ENCODE data around the gene ZNF579.
"Not testable (repeated sequence)": the region's sequence is repeated elsewhere in the genome, so short reads cannot be mapped to it uniquely, and the experiment has no call there.

The ZNF579 gene

DNA sequence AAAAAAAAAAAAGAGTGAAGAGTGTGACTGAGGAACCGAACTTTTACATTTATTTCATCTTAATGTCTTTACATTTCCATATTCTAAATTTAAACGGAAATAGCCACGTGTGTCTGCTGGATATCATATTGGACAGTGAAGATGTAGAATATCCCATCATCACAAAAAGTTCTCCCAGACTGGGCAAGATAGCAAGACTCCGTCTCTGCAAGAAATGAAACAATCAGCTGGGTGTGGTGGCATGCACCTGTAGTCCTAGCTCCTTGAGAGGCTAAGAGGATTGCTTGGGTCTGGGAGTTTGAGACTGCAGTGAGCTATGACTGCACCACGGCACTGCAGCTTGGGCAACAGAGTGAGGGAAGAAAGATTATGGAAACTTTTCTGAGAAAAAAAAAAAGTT is 3.9 kb downstream of the ZNF579 start:
- H3K27ac ChIP-seq, result peak overlapping the region; percentile 39
- no peak for TF ChIP-seq CTCF (conservative IDR thresholded peaks at IDR 0.05; ENCODE audit: low read depth)
- DNase-seq (ENCODE audit: low spot score), result no peak
- POLR2A ChIA-PET (ENCODE audit: low non-redundant PET), result no interaction called here
- CTCF ChIA-PET, result interaction anchor here (0.5 to 0.6 kb wide), 4 partner anchors 24 to 458 kb away, joined by 3 to 5 read pairs (median 3); no protein-coding TSS in a partner anchor

DNA sequence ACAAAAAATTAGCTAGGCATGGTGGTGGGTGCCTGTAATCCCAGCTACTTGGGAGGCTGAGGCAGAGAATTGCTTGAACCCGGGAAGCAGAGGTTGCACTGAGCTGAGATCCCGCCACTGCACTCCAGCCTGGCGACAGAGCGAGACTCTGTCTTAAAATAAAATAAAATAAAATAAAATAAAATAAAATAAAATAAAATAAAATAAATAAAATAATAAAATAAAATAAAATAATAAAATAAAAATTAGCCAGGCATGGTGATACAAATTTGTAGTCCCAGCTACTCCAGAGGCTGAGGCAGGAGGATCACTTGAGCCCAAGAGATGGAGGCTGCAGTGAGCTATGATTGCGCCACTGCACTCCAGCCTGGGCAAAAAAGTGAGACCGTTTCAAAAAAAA is 6.7 kb downstream of the ZNF579 start:
- H3K27ac ChIP-seq; POLR2A ChIA-PET (ENCODE audit: low non-redundant PET); DNase-seq (ENCODE audit: low spot score): not testable (repeated sequence)
- CTCF ChIA-PET, result interaction anchor here (0.7 to 1.1 kb wide), 2 partner anchors 14 to 59 kb away, joined by 3 to 4 read pairs; no protein-coding TSS in a partner anchor

DNA sequence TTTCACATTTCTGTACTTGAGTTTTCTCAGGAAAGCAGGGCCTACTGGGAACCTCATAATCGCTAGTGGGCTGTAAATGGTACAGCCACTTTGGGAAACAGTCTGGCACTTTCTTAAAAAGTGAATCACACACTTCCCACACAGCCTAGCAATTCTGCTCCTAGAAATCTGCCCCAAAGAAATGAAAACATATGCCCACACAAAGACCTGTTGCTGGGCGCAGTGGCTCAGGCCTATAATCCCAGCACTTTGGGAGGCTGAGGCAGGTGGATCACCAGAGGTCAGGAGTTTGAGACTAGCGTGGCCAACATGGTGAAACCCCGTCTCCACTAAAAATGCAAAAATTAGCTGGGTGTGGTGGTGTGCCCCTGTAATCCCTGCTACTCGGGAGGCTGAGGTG is 11.2 kb downstream of the ZNF579 start:
- CTCF ChIA-PET; DNase-seq (ENCODE audit: low spot score); H3K27ac ChIP-seq; POLR2A ChIA-PET (ENCODE audit: low non-redundant PET): not testable (repeated sequence)

DNA sequence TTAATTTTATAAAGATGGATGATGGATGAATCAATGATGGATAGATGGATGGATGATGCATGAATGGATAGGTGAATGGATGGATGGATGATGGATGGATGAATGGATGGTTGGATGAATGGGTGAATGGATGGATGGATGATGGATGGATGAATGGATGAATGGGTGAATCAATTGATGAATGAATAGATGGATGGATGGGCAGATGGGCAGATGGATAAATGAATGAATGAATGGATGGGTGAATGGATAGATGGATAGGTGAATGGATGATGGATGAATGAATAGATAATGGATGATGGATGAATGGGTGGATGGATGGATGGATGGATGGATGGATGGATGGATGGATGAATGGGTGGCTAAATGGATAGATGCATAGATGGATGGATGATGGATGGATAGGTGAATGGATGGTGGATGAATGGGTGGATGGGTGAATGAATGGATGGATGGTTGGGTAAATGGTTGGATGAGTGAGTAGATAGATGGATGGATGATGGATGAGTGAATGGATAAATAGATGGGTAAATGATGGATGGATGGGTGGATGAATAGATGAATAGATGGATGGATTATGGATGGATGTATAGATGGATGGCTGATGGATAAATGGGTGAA is 12.8 kb downstream of the ZNF579 start:
- TF ChIP-seq CTCF (conservative IDR thresholded peaks at IDR 0.05; ENCODE audit: low read depth), result no peak
- ChIA-PET CTCF (no interaction called here), POLR2A (ENCODE audit: low non-redundant PET) (no interaction called here)
- no peak overlapping the region for H3K27ac ChIP-seq
- no peak for DNase-seq (ENCODE audit: low spot score)

- ChIA-PET CTCF (no interaction called here), POLR2A (ENCODE audit: low non-redundant PET) (interaction anchor here (0.7 kb wide), 1 partner anchor 31 kb away, joined by 6 read pairs; no protein-coding TSS in a partner anchor)
- no peak for TF ChIP-seq CTCF (conservative IDR thresholded peaks at IDR 0.05; ENCODE audit: low read depth)
Measured at GRCh38 chr19:55566823-55567222, 13.8 kb downstream of the ZNF579 start.

DNA sequence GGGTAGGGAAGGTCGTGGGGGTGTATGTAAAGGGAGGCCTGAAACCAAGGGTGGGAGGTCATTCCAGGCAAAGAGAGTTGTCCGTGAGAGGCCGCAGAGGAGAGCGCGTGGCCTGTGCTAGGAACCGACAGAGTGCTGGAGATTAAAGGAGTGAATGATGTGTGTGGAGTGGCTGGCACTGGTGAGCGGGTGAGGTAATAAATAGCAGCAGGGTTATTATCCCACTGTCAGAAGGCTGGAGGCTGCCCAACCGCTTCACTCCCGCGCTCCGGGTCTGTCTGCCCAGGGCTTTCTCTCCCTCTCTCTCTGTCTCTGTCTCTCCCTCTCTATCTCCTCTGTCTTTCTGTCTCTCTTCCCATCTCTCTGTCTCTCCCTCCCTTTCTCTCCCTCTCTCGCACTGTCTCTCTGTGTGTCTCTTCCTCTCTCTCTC is 17.4 kb downstream of the ZNF579 start:
- no peak overlapping the region for H3K27ac ChIP-seq
- CTCF ChIA-PET, result no interaction called here
- POLR2A ChIA-PET (ENCODE audit: low non-redundant PET), result no interaction called here
- DNase-seq (ENCODE audit: low spot score), result no peak
- TF ChIP-seq CTCF (conservative IDR thresholded peaks at IDR 0.05; ENCODE audit: low read depth), result no peak

More at GRCh38 chr19:55566823-55567222, 13.8 kb downstream of the ZNF579 start:
- DNase-seq (ENCODE audit: low spot score), result no peak
- no peak overlapping the region for H3K27ac ChIP-seq

- no peak for TF ChIP-seq CTCF (conservative IDR thresholded peaks at IDR 0.05; ENCODE audit: low read depth)
- no peak for DNase-seq (ENCODE audit: low spot score)
- POLR2A ChIA-PET (ENCODE audit: low non-redundant PET), result no interaction called here
- no peak overlapping the region for H3K27ac ChIP-seq
- CTCF ChIA-PET, result interaction anchor here (0.5 to 0.7 kb wide), 2 partner anchors 14 to 55 kb away, joined by 3 to 4 read pairs; no protein-coding TSS in a partner anchor
Measured at GRCh38 chr19:55559684-55560083, 21.0 kb downstream of the ZNF579 start.
